H9 (cell line): ENCODE data around the gene PRUNE1. TPM values are rescaled to one million over a fixed set of nuclear protein-coding genes. Genes with fewer than 3 reads are reported as not detected.

Source experiments
- DNase-seq: peaks from one replicate; pipeline ENCODE4 v3.0.0-alpha.2; 2017
- H2AFZ ChIP-seq: one replicate; pipeline ENCODE4 v1.6.1; 2013; ENCODE audit warnings: mild to moderate bottlenecking, low read length, control low read depth, moderate library complexity
- H2AK5ac ChIP-seq: 2 replicates; pipeline ENCODE4 v1.6.1; 2013; ENCODE audit warnings: low read length, control low read depth, mixed read lengths; ENCODE audit not compliant: insufficient read length
- H2BK120ac ChIP-seq: one replicate; pipeline ENCODE4 v1.6.1; 2013; ENCODE audit warnings: low read depth, mild to moderate bottlenecking, low read length, control low read depth, inconsistent platforms; ENCODE audit not compliant: poor library complexity, severe bottlenecking
- H2BK12ac ChIP-seq: 2 replicates; pipeline ENCODE4 v1.6.1; 2013; ENCODE audit warnings: low read length, control low read depth, mixed read lengths, low read depth; ENCODE audit not compliant: insufficient read length
- H2BK15ac ChIP-seq: 2 replicates; pipeline ENCODE4 v1.6.1; 2013; ENCODE audit warnings: low read depth, low read length, control low read depth
- H2BK20ac ChIP-seq: one replicate; pipeline ENCODE4 v1.6.1; 2013; ENCODE audit warnings: low read depth, mild to moderate bottlenecking, low read length, control low read depth, inconsistent platforms; ENCODE audit not compliant: poor library complexity, severe bottlenecking
- H2BK5ac ChIP-seq: 2 replicates; pipeline ENCODE4 v1.6.1; 2013; ENCODE audit warnings: low read length, control low read depth, mixed read lengths; ENCODE audit not compliant: insufficient read length
- H3K14ac ChIP-seq: 2 replicates; pipeline ENCODE4 v1.6.1; 2013; ENCODE audit warnings: low read length, control low read depth; ENCODE audit not compliant: insufficient read depth
- H3K18ac ChIP-seq: 2 replicates; pipeline ENCODE4 v1.6.1; 2013; ENCODE audit warnings: low read depth, mild to moderate bottlenecking, mixed read lengths, low read length, control low read depth; ENCODE audit not compliant: insufficient read length
- H3K23ac ChIP-seq: 2 replicates; pipeline ENCODE4 v1.6.1; 2013; ENCODE audit warnings: low read length, control low read depth, mixed read lengths, low read depth; ENCODE audit not compliant: insufficient read length
- H3K23me2 ChIP-seq: 2 replicates; pipeline ENCODE4 v1.6.1; 2013; ENCODE audit warnings: low read depth, mild to moderate bottlenecking, mixed read lengths, low read length, control low read depth; ENCODE audit not compliant: insufficient read length, poor library complexity, severe bottlenecking
- H3K27ac ChIP-seq: 2 replicates; pipeline ENCODE4 v1.5.1; 2013; ENCODE audit warnings: low read length, control low read depth, mixed read lengths, low read depth; ENCODE audit not compliant: insufficient read length
- H3K27me3 ChIP-seq: 2 replicates; pipeline ENCODE4 v1.6.1; 2013; ENCODE audit warnings: low read length, control low read depth, inconsistent platforms; ENCODE audit not compliant: insufficient read depth
- H3K4ac ChIP-seq: 2 replicates; pipeline ENCODE4 v1.6.1; 2013; ENCODE audit warnings: low read depth, mild to moderate bottlenecking, control low read depth, inconsistent platforms, low read length, moderate library complexity
- H3K4me1 ChIP-seq: 2 replicates; pipeline ENCODE4 v1.6.1; 2013; ENCODE audit warnings: low read length, control low read depth, inconsistent platforms; ENCODE audit not compliant: insufficient read depth
- H3K4me2 ChIP-seq: 2 replicates; pipeline ENCODE4 v1.6.1; 2013; ENCODE audit warnings: low read length, control low read depth, mixed read lengths; ENCODE audit not compliant: insufficient read length, insufficient read depth
- H3K56ac ChIP-seq: 2 replicates; pipeline ENCODE4 v1.6.1; 2013; ENCODE audit warnings: low read depth, mild to moderate bottlenecking, mixed read lengths, low read length, control low read depth; ENCODE audit not compliant: insufficient read length
- H3K79me1 ChIP-seq: 2 replicates; pipeline ENCODE4 v1.6.1; 2013; ENCODE audit warnings: low read depth, mild to moderate bottlenecking, moderate library complexity, low read length, control low read depth, inconsistent platforms; ENCODE audit not compliant: insufficient read depth, poor library complexity, severe bottlenecking
- H3K79me2 ChIP-seq: 2 replicates; pipeline ENCODE4 v1.6.1; 2013; ENCODE audit warnings: low read length, control low read depth, inconsistent platforms; ENCODE audit not compliant: insufficient read depth
- H3K9ac ChIP-seq: 2 replicates; pipeline ENCODE4 v1.6.1; 2013; ENCODE audit warnings: low read length, control low read depth, mixed read lengths; ENCODE audit not compliant: insufficient read length; ENCODE audit errors: extremely low read depth
- H3K9me3 ChIP-seq: one replicate; pipeline ENCODE4 v1.6.1; 2013; ENCODE audit warnings: low read depth, low read length, inconsistent platforms; ENCODE audit not compliant: control insufficient read depth
- H3T11ph ChIP-seq: one replicate; pipeline ENCODE4 v1.6.1; 2013; ENCODE audit warnings: mild to moderate bottlenecking, low read length, control low read depth, inconsistent platforms
- H4K20me1 ChIP-seq: one replicate; pipeline ENCODE4 v1.6.1; 2013; ENCODE audit not compliant: control insufficient read depth, insufficient read length, insufficient read depth
- H4K5ac ChIP-seq: 2 replicates; pipeline ENCODE4 v1.6.1; 2013; ENCODE audit warnings: low read depth, mild to moderate bottlenecking, mixed read lengths, low read length, control low read depth; ENCODE audit not compliant: insufficient read length
- H4K8ac ChIP-seq: replicated peaks from 2 replicates; pipeline ENCODE4 v1.6.1; 2013; ENCODE audit warnings: low read length, control low read depth, mixed read lengths, low read depth; ENCODE audit not compliant: insufficient read length
- H4K91ac ChIP-seq: 2 replicates; pipeline ENCODE4 v1.6.1; 2013; ENCODE audit warnings: low read depth, mild to moderate bottlenecking, moderate library complexity, mixed read lengths, low read length, control low read depth; ENCODE audit not compliant: insufficient read length
- H3K27ac Mint-ChIP-seq, 3 experiments: 2 replicates in 2 of 3; 3 replicates in 1 of 3; pipeline ENCODE4 v1.8.0; 2020 to 2021; ENCODE audit warnings: mixed read lengths in 3 of 3, mild to moderate bottlenecking in 1 of 3, moderate library complexity in 1 of 3
- H3K27me3 Mint-ChIP-seq: 2 replicates; pipeline ENCODE4 v1.8.0; 2021; ENCODE audit warnings: low read depth, mild to moderate bottlenecking, moderate library complexity, mixed read lengths
- H3K36me3 Mint-ChIP-seq, 3 experiments: 2 replicates in 2 of 3; 3 replicates in 1 of 3; pipeline ENCODE4 v1.8.0; 2020 to 2021; ENCODE audit warnings: low read depth in 3 of 3, mixed read lengths in 3 of 3; ENCODE audit not compliant: insufficient read depth in 1 of 3
- H3K4me1 Mint-ChIP-seq, 2 experiments: 2 replicates each; pipeline ENCODE4 v1.8.0; 2020; ENCODE audit warnings: mixed read lengths in 2 of 2
- H3K4me3 Mint-ChIP-seq, 2 experiments: 2 replicates in 1 of 2; 3 replicates in 1 of 2; pipeline ENCODE4 v1.8.0; 2020 to 2021; ENCODE audit warnings: mild to moderate bottlenecking in 2 of 2, mixed read lengths in 2 of 2, moderate library complexity in 1 of 2
- H3K9me3 Mint-ChIP-seq, 2 experiments: 2 replicates in 1 of 2; 3 replicates in 1 of 2; pipeline ENCODE4 v1.8.0; 2020; ENCODE audit warnings: mild to moderate bottlenecking in 2 of 2, mixed read lengths in 2 of 2, moderate library complexity in 1 of 2
- CTCF ChIP-seq: fragments of 200-600 bp; sonication (generic); conservative IDR thresholded peaks from 3 replicates; pipeline ENCODE4 v1.8.0; 2021; ENCODE audit warnings: antibody characterized with exemption, mild to moderate bottlenecking
- WGBS: extraction: QIAGEN DNeasy Blood & Tissue Kit; methylation state at CpG from one replicate; pipeline ENCODE4 v1.1.7; 2013; ENCODE audit warnings: missing lambda C conversion rate, low lambda C conversion rate, mixed read lengths; ENCODE audit not compliant: insufficient read length; ENCODE audit errors: extremely low coverage; 5-methylcytosine and 5-hydroxymethylcytosine counted together
- total RNA-seq: library from RNA; stranded (reverse); gene quantifications from 2 replicates; pipeline ENCODE4 v1.2.1, GENCODE V29; 2021

The PRUNE1 gene
- total RNA-seq, 1 experiment from 2014 or later = 22.3 TPM

- peaks cover 20 to 36% (median 31%) of the 10 kb centered on the region in 3 experiments for H3K36me3 Mint-ChIP-seq
- DNase-seq = peak; percentile 89
- Histone ChIP-seq H2BK120ac (no peak within 1 kb of the TSS), H2AK5ac (no peak within 1 kb of the TSS), H3K79me2 (peaks cover 33% of the 10 kb centered on the region; the same call in 1 of the 2 replicates), H3K9ac (peak within 1 kb of the TSS; percentile 75), H3K18ac (peak within 1 kb of the TSS; percentile 70), H4K20me1 (no peaks in the 10 kb centered on the region), H4K5ac (no peak within 1 kb of the TSS), H3K9me3 (no peaks in the 10 kb centered on the region), H2AFZ (no peak within 1 kb of the TSS), H3K27ac (peak within 1 kb of the TSS; percentile 5), H2BK5ac (no peak within 1 kb of the TSS), H2BK20ac (no peak within 1 kb of the TSS), H4K91ac (no peak within 1 kb of the TSS), H3K23ac (no peak within 1 kb of the TSS), H2BK12ac (no peak within 1 kb of the TSS), H3K4me2 (peak within 1 kb of the TSS; percentile 86), H3K14ac (peak within 1 kb of the TSS; percentile 82), H3T11ph (no peak within 1 kb of the TSS), H2BK15ac (no peak within 1 kb of the TSS), H3K23me2 (peaks cover 22% of the 10 kb centered on the region), H3K4ac (no peak within 1 kb of the TSS), H3K4me1 (peaks cover 7% of the 10 kb centered on the region; the same call in 1 of the 2 replicates), H3K79me1 (peaks cover 12% of the 10 kb centered on the region), H3K27me3 (no peaks in the 10 kb centered on the region), H4K8ac (no peak within 1 kb of the TSS), H3K56ac (no peak within 1 kb of the TSS)
- H3K9me3 Mint-ChIP-seq = no peaks in the 10 kb centered on the region
- peak within 1 kb of the TSS; percentile 83 to 98 (median 96) for H3K27ac Mint-ChIP-seq
- H3K4me1 Mint-ChIP-seq = peaks cover 48 to 54% of the 10 kb centered on the region in 2 experiments
- no peaks in the 10 kb centered on the region for H3K27me3 Mint-ChIP-seq
- TF ChIP-seq CTCF = no peak
- peak within 1 kb of the TSS; percentile 94 to 98 for H3K4me3 Mint-ChIP-seq
- WGBS = no CpG with 5 or more reads among the region's 15 CpGs
Observed at GRCh38 chr1:151060007-151060656, 51.9 kb downstream of the PRUNE1 start, which contains the start of gene MLLT11. Gene MLLT11 (plus strand): TSS chr1:151060397. CDS start chr1:151067225, 6,828 bp downstream.
